Measurements from ENCODE around the gene C16orf89.
"Not testable (repeated sequence)": the region's sequence is repeated elsewhere in the genome, so short reads cannot be mapped to it uniquely, and the experiment has no call there.

C16orf89 gene

GRCh38 chr16:5059386-5060072 lies 6.2 kb downstream of the C16orf89 start:
- Mint-ChIP-seq H3K36me3 (ENCODE audit: low read depth) (no peaks in the 10 kb centered on the region), H3K27ac (no peak overlapping the region), H3K27me3 (no peaks in the 10 kb centered on the region), H3K4me3 (no peak overlapping the region), H3K9me3 (no peaks in the 10 kb centered on the region), H3K4me1 (no peaks in the 10 kb centered on the region)
- DNase-seq (no peak), ATAC-seq (no peak)

GRCh38 chr16:5058476-5058875 lies 7.3 kb downstream of the C16orf89 start:
- Mint-ChIP-seq H3K36me3 (ENCODE audit: low read depth) (no peaks in the 10 kb centered on the region), H3K4me3 (no peak overlapping the region), H3K27me3 (no peaks in the 10 kb centered on the region), H3K27ac (no peak overlapping the region), H3K9me3 (no peaks in the 10 kb centered on the region), H3K4me1 (no peaks in the 10 kb centered on the region)
- DNase-seq (no peak), ATAC-seq (no peak)

GRCh38 chr16:5056352-5056751 lies 9.4 kb downstream of the C16orf89 start:
- ATAC-seq (peak; percentile 94), DNase-seq (peak; percentile 53)
- Mint-ChIP-seq H3K4me3 (no peak overlapping the region), H3K36me3 (ENCODE audit: low read depth) (no peaks in the 10 kb centered on the region), H3K4me1 (no peaks in the 10 kb centered on the region), H3K27me3 (no peaks in the 10 kb centered on the region), H3K27ac (no peak overlapping the region), H3K9me3 (no peaks in the 10 kb centered on the region)

GRCh38 chr16:5054876-5055865 lies 10.6 kb downstream of the C16orf89 start:
- Mint-ChIP-seq H3K9me3 (no peaks in the 10 kb centered on the region), H3K4me1 (no peaks in the 10 kb centered on the region)

GRCh38 chr16:5046914-5047313 lies 18.8 kb downstream of the C16orf89 start:
- Mint-ChIP-seq H3K4me1 (no peaks in the 10 kb centered on the region), H3K27me3 (no peaks in the 10 kb centered on the region), H3K4me3 (no peak overlapping the region), H3K27ac (no peak overlapping the region), H3K36me3 (ENCODE audit: low read depth) (no peaks in the 10 kb centered on the region), H3K9me3 (no peaks in the 10 kb centered on the region)
- DNase-seq (no peak), ATAC-seq (no peak)

More at GRCh38 chr16:5054876-5055865, 10.6 kb downstream of the C16orf89 start:
- no peaks in the 10 kb centered on the region for H3K27me3 Mint-ChIP-seq
- no peak overlapping the region for H3K27ac Mint-ChIP-seq
- H3K4me3 Mint-ChIP-seq: no peak overlapping the region
- ATAC-seq: no peak
- no peaks in the 10 kb centered on the region for H3K36me3 Mint-ChIP-seq (ENCODE audit: low read depth)
- no peak for DNase-seq

- H3K27me3 Mint-ChIP-seq: no peaks in the 10 kb centered on the region
- no peaks in the 10 kb centered on the region for H3K36me3 Mint-ChIP-seq (ENCODE audit: low read depth)
- no peak for DNase-seq
These were observed 20.1 kb downstream of the C16orf89 start for GRCh38 chr16:5045499-5046115.

GRCh38 chr16:5044581-5044980 lies 21.2 kb downstream of the C16orf89 start:
- H3K4me1 Mint-ChIP-seq: not testable (repeated sequence)

More at GRCh38 chr16:5045499-5046115, 20.1 kb downstream of the C16orf89 start:
- ATAC-seq: no peak
- no peak overlapping the region for H3K4me3 Mint-ChIP-seq
- no peaks in the 10 kb centered on the region for H3K9me3 Mint-ChIP-seq
- H3K27ac Mint-ChIP-seq: no peak overlapping the region
- no peaks in the 10 kb centered on the region for H3K4me1 Mint-ChIP-seq

GRCh38 chr16:5044011-5044540 lies 21.7 kb downstream of the C16orf89 start:
- DNase-seq: no peak
- no peaks in the 10 kb centered on the region for H3K9me3 Mint-ChIP-seq
- ATAC-seq: no peak
- H3K27me3 Mint-ChIP-seq: no peaks in the 10 kb centered on the region
- H3K4me3 Mint-ChIP-seq: no peak overlapping the region
- no peaks in the 10 kb centered on the region for H3K4me1 Mint-ChIP-seq
- no peaks in the 10 kb centered on the region for H3K36me3 Mint-ChIP-seq (ENCODE audit: low read depth)
- no peak overlapping the region for H3K27ac Mint-ChIP-seq

More at GRCh38 chr16:5044581-5044980, 21.2 kb downstream of the C16orf89 start:
- H3K4me3 Mint-ChIP-seq; H3K9me3 Mint-ChIP-seq; H3K27me3 Mint-ChIP-seq; DNase-seq; H3K36me3 Mint-ChIP-seq (ENCODE audit: low read depth); H3K27ac Mint-ChIP-seq; ATAC-seq: not testable (repeated sequence)

- Mint-ChIP-seq H3K36me3 (ENCODE audit: low read depth) (no peaks in the 10 kb centered on the region), H3K27ac (no peak overlapping the region), H3K4me1 (no peaks in the 10 kb centered on the region), H3K9me3 (no peaks in the 10 kb centered on the region), H3K27me3 (no peaks in the 10 kb centered on the region), H3K4me3 (no peak overlapping the region)
- ATAC-seq (no peak), DNase-seq (no peak)
These were observed 23.1 kb downstream of the C16orf89 start for GRCh38 chr16:5042574-5043171.

GRCh38 chr16:5041600-5042133 lies 24.1 kb downstream of the C16orf89 start:
- no peaks in the 10 kb centered on the region for H3K9me3 Mint-ChIP-seq
- no peak for ATAC-seq
- H3K27me3 Mint-ChIP-seq: no peaks in the 10 kb centered on the region
- H3K4me3 Mint-ChIP-seq: no peak overlapping the region
- DNase-seq: no peak
- no peak overlapping the region for H3K27ac Mint-ChIP-seq
- no peaks in the 10 kb centered on the region for H3K36me3 Mint-ChIP-seq (ENCODE audit: low read depth)
- no peaks in the 10 kb centered on the region for H3K4me1 Mint-ChIP-seq

- H3K36me3 Mint-ChIP-seq (ENCODE audit: low read depth): no peaks in the 10 kb centered on the region
- H3K27ac Mint-ChIP-seq: no peak overlapping the region
- no peak for ATAC-seq
- no peak overlapping the region for H3K4me3 Mint-ChIP-seq
- H3K27me3 Mint-ChIP-seq: no peaks in the 10 kb centered on the region
- no peak for DNase-seq
- no peaks in the 10 kb centered on the region for H3K9me3 Mint-ChIP-seq
- no peaks in the 10 kb centered on the region for H3K4me1 Mint-ChIP-seq
These were observed 25.3 kb downstream of the C16orf89 start for GRCh38 chr16:5040451-5040850.

GRCh38 chr16:5036228-5037156 lies 29.3 kb downstream of the C16orf89 start:
- H3K9me3 Mint-ChIP-seq: no peaks in the 10 kb centered on the region
- no peaks in the 10 kb centered on the region for H3K36me3 Mint-ChIP-seq (ENCODE audit: low read depth)
- ATAC-seq (no peak), DNase-seq (no peak)
- H3K4me3 Mint-ChIP-seq: no peak overlapping the region
- H3K27ac Mint-ChIP-seq: no peak overlapping the region
- H3K4me1 Mint-ChIP-seq: peaks cover 17% of the 10 kb centered on the region
- H3K27me3 Mint-ChIP-seq: no peaks in the 10 kb centered on the region

GRCh38 chr16:5035909-5036227 lies 29.9 kb downstream of the C16orf89 start:
- H3K27me3 Mint-ChIP-seq: no peaks in the 10 kb centered on the region
- no peak overlapping the region for H3K4me3 Mint-ChIP-seq
- no peaks in the 10 kb centered on the region for H3K9me3 Mint-ChIP-seq
- peaks cover 17% of the 10 kb centered on the region for H3K4me1 Mint-ChIP-seq
- ATAC-seq (no peak), DNase-seq (no peak)
- no peak overlapping the region for H3K27ac Mint-ChIP-seq
- no peaks in the 10 kb centered on the region for H3K36me3 Mint-ChIP-seq (ENCODE audit: low read depth)

All from activated naive CD8-positive, alpha-beta T cell treated with anti-CD3 and anti-CD28 coated beads, Interleukin-2, amount 50 U/mL, for 24 hours (primary cell).